Measurements from ENCODE around the gene WSCD2. TPM values are rescaled to one million over a fixed set of nuclear protein-coding genes. Genes with fewer than 3 reads are reported as not detected.

Gene WSCD2
- total and polyA plus RNA-seq, 12 donors, result 0.01 to 2.8 (median 0.44) TPM; not detected in 3

- Histone ChIP-seq H3K4me1 (peaks cover 0 to 7% (median 0%) of the 10 kb centered on the region in 9 donors), H3K9me3 (no peaks in the 10 kb centered on the region), H3K4me3 (no peak overlapping the region), H3K27ac (no peak overlapping the region), H3K27me3 (peaks cover 0 to 8% (median 0%) of the 10 kb centered on the region in 7 donors), H3K36me3 (no peaks in the 10 kb centered on the region)
- intact Hi-C loops (cut with DNase I), result no loop called here
- TF ChIP-seq CTCF (IDR thresholded peaks at IDR 0.05), result no peak
- 79 to 81% methylated on average over 1 of the region's 1 CpG for WGBS, 2 donors
- DNase-seq, result no peak
- ATAC-seq, result no peak
Measured at GRCh38 chr12:108143144-108143543, 14.1 kb downstream of the WSCD2 start.

- peaks cover 0 to 7% (median 0%) of the 10 kb centered on the region in 9 donors for H3K4me1 ChIP-seq
- H3K36me3 ChIP-seq, result no peaks in the 10 kb centered on the region
- H3K9me3 ChIP-seq, result no peaks in the 10 kb centered on the region
- intact Hi-C loops (cut with DNase I), result no loop called here
- WGBS, 2 donors, result 69 to 75% methylated on average over 8 of the region's 8 CpGs
- no peak for ATAC-seq
- no peak overlapping the region for H3K4me3 ChIP-seq
- TF ChIP-seq CTCF (IDR thresholded peaks at IDR 0.05), result no peak
- peaks cover 0 to 5% (median 0%) of the 10 kb centered on the region in 7 donors for H3K27me3 ChIP-seq
- DNase-seq, result no peak
- no peak overlapping the region for H3K27ac ChIP-seq
Measured at GRCh38 chr12:108144080-108144479, 15.0 kb downstream of the WSCD2 start.

- WGBS, 2 donors, result 65 to 67% methylated on average over 2 of the region's 2 CpGs
- no peak for TF ChIP-seq CTCF (IDR thresholded peaks at IDR 0.05)
- H3K9me3 ChIP-seq, result no peaks in the 10 kb centered on the region
- intact Hi-C loops (cut with DNase I), result no loop called here
- peaks cover 0 to 7% (median 0%) of the 10 kb centered on the region in 7 donors for H3K27me3 ChIP-seq
- DNase-seq (no peak), ATAC-seq (no peak)
- no peaks in the 10 kb centered on the region for H3K36me3 ChIP-seq
- H3K27ac ChIP-seq, result no peak overlapping the region
- H3K4me3 ChIP-seq, result no peak overlapping the region
- H3K4me1 ChIP-seq, result peaks cover 0 to 7% (median 0%) of the 10 kb centered on the region in 9 donors
Measured at GRCh38 chr12:108145011-108145410, 15.9 kb downstream of the WSCD2 start.

GRCh38 chr12:108146035-108146893 lies 17.2 kb downstream of the WSCD2 start:
- H3K27ac ChIP-seq, result peak overlapping the region in 1 of 10 donors; percentile 67
- peaks cover 0 to 8% (median 0%) of the 10 kb centered on the region in 9 donors for H3K4me1 ChIP-seq
- no peak for TF ChIP-seq CTCF (IDR thresholded peaks at IDR 0.05)
- H3K27me3 ChIP-seq, result peaks cover 0 to 16% (median 0%) of the 10 kb centered on the region in 7 donors
- DNase-seq (no peak), ATAC-seq (no peak)
- no peak overlapping the region for H3K4me3 ChIP-seq
- H3K36me3 ChIP-seq, result no peaks in the 10 kb centered on the region
- 46 to 52% methylated on average over 6 of the region's 6 CpGs for WGBS, 2 donors
- intact Hi-C loops (cut with DNase I), result no loop called here
- H3K9me3 ChIP-seq, result no peaks in the 10 kb centered on the region

All from heart right ventricle (tissue), 16 donors.